Immature natural killer cell (primary cell): ENCODE data around the gene NME4. TPM values are rescaled to one million over a fixed set of nuclear protein-coding genes. Genes with fewer than 3 reads are reported as not detected.
A peak's percentile ranks its signal among the peaks of the same experiment; 100 is the strongest.
"Not testable (repeated sequence)": the region's sequence is repeated elsewhere in the genome, so short reads cannot be mapped to it uniquely, and the experiment has no call there.

Experiments used
- DNase-seq, 3 donors: peaks; one replicate each; pipeline ENCODE4 v3.0.0; 2022; ENCODE audit warnings: mixed read lengths in 1 of 3
- H3K27ac Mint-ChIP-seq, 6 donors: one replicate each; pipeline ENCODE4 v1.8.0; 2020; ENCODE audit warnings: mixed read lengths in 6 of 6, mild to moderate bottlenecking in 5 of 6, inconsistent platforms in 4 of 6, moderate library complexity in 3 of 6
- H3K27me3 Mint-ChIP-seq, 3 donors: one replicate each; pipeline ENCODE4 v1.8.0; 2020 to 2021; ENCODE audit warnings: low read depth in 3 of 3, mild to moderate bottlenecking in 3 of 3, mixed read lengths in 3 of 3, moderate library complexity in 3 of 3, inconsistent platforms in 1 of 3
- H3K36me3 Mint-ChIP-seq, 3 donors: one replicate each; pipeline ENCODE4 v1.8.0; 2020; ENCODE audit warnings: mixed read lengths in 3 of 3, inconsistent platforms in 2 of 3, mild to moderate bottlenecking in 2 of 3
- H3K4me1 Mint-ChIP-seq, 2 donors: one replicate each; pipeline ENCODE4 v1.8.0; 2020; ENCODE audit warnings: inconsistent platforms in 2 of 2, mild to moderate bottlenecking in 2 of 2, mixed read lengths in 2 of 2, moderate library complexity in 1 of 2
- H3K4me3 Mint-ChIP-seq, 5 donors: one replicate each; pipeline ENCODE4 v1.8.0; 2020; ENCODE audit warnings: mild to moderate bottlenecking in 5 of 5, mixed read lengths in 5 of 5, inconsistent platforms in 3 of 5, moderate library complexity in 3 of 5
- H3K9me3 Mint-ChIP-seq, 6 donors: one replicate each; pipeline ENCODE4 v1.8.0; 2020; ENCODE audit warnings: mild to moderate bottlenecking in 6 of 6, mixed read lengths in 6 of 6, inconsistent platforms in 4 of 6, moderate library complexity in 3 of 6
- polyA plus RNA-seq, 3 donors: library from polyadenylated mRNA; unstranded; fragments of 300-500 nt; fragmentation: Illumina TruSeq; gene quantifications; one replicate each; pipeline ENCODE4 v1.2.3, GENCODE V29; 2021

The NME4 gene
- polyA plus RNA-seq, 3 donors from 2014 or later, result 30.4 to 53.7 (median 36.5) TPM

DNA sequence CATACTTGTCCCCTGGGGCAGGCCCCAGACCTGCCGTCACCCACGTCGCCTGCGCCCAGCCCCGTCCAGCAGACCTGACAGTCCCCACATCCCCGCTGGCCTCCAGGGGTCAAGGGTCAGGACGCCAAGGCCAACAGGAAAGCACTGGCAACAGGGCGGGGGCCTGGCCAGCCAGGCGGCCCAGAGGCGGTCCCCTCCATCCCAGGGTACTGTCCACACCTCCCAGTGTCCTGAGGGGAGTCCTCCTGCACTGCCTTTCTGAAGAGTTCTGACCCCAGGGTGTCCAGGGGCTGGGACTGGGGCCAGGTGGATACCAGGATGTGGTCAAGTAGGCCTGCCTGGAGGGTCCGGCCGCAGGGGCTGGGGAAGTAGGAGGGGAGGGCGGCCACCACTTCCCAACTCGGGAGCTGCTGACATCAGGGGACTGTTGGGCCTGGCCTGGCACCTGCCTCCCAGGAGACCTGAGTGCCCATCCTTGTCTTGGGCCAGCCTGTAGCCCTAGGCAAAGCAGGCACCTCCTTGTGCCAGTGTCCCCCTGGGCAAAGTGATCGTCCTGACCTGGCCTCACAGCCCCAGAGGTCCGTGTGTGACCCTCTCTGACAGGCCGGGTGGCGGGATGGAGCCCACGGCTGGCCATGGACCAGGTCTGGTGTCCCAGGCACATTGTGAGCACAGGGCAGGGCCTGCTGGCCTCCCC is 37.8 kb upstream of the NME4 start:
- Mint-ChIP-seq H3K36me3 (no peaks in the 10 kb centered on the region), H3K27me3 (peaks cover 2 to 7% (median 4%) of the 10 kb centered on the region in 3 donors), H3K9me3 (no peaks in the 10 kb centered on the region), H3K4me3 (no peak overlapping the region), H3K4me1 (peaks cover 26 to 29% of the 10 kb centered on the region in 2 donors), H3K27ac (no peak overlapping the region)
- no peak for DNase-seq

DNA sequence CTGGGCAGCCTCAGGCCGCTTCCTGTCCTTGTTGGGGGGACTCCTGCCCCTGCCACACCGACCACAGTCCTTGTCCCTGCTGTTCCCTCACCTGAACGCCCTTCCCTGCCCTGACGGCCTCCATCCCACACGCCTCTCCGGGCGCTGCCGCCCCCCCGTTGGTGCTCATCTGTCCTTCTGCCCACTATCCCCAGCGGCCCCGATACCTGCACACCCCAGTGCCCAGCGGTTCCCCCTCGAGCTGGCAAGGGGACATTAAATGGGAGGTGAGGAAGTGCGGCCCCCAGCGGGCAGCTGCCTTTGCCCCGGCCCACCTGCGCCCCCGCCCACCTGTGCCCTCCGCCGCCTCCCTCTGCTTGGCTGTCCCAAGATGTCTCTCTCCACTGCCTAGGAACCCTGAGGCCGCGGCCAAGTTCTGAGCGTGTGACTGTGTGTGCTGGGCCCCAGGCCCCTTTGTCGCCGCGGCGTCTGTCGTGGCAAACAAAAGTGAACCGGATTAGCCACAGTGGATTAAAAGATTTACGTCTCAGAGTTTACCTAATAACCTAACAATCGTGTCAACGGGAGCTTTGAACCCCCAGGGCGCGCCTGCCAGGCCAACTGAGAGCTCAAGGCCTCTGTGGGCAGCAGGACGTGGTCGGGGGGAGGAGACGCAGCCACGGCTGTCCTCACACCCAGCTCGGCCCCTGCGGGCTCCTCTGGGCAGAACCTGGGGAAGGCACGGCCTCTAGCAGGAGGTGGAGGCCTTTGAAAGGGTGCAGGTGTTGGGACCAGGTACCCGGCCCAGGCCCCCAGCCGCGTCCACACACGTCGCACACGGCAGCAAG is 36.9 kb upstream of the NME4 start:
- no peaks in the 10 kb centered on the region for H3K9me3 Mint-ChIP-seq
- H3K27me3 Mint-ChIP-seq, result peaks cover 2 to 4% (median 3%) of the 10 kb centered on the region in 3 donors
- no peak overlapping the region for H3K4me3 Mint-ChIP-seq

DNA sequence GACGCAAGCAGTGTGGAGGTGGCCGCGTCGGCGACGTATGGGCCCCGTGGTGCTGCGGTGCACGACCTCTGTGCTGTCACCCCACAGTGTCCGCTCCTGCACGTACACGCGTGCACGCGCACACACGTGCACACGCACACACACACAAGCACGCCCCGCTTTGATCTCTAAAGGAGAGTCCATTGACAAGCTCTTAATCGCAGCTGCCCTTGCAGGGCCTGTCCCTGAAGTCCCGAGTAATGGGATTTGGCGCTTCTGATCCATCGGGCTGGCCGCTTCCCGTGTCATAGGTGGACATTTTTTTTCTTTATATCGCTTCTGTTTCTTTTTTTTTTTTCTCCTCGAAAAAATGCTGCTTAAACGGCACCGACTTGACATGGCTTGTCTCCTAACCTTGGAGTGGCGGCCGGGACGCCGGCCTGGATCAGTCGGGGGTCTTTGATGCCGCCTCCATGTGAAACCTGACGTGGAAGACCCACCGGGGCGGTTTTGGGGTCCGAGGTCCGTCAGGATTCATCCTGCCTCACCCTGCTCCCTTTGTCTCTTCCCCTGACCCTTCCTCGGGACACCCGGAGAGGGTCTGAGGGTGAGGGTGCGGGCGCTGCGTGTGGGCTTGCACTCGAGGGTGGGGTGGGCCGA is 36.2 kb upstream of the NME4 start:
- H3K4me3 Mint-ChIP-seq, result no peak overlapping the region
- no peaks in the 10 kb centered on the region for H3K36me3 Mint-ChIP-seq
- H3K9me3 Mint-ChIP-seq, result no peaks in the 10 kb centered on the region
- H3K4me1 Mint-ChIP-seq, result peaks cover 13 to 17% of the 10 kb centered on the region in 2 donors
- peaks cover 1 to 3% (median 2%) of the 10 kb centered on the region in 3 donors for H3K27me3 Mint-ChIP-seq
- no peak for DNase-seq
- no peak overlapping the region for H3K27ac Mint-ChIP-seq

More for the DNA sequence above, 36.9 kb upstream of the NME4 start:
- Mint-ChIP-seq H3K27ac (no peak overlapping the region), H3K36me3 (no peaks in the 10 kb centered on the region), H3K4me1 (peaks cover 20 to 25% of the 10 kb centered on the region in 2 donors)
- DNase-seq, result no peak

GRCh38 chr16:361341-361871 is 35.6 kb upstream of the NME4 start:
- Mint-ChIP-seq H3K9me3 (no peaks in the 10 kb centered on the region), H3K27me3 (peaks cover 1 to 3% (median 2%) of the 10 kb centered on the region in 3 donors), H3K36me3 (no peaks in the 10 kb centered on the region), H3K4me3 (no peak overlapping the region), H3K4me1 (peaks cover 10 to 13% of the 10 kb centered on the region in 2 donors), H3K27ac (no peak overlapping the region)
- no peak for DNase-seq

DNA sequence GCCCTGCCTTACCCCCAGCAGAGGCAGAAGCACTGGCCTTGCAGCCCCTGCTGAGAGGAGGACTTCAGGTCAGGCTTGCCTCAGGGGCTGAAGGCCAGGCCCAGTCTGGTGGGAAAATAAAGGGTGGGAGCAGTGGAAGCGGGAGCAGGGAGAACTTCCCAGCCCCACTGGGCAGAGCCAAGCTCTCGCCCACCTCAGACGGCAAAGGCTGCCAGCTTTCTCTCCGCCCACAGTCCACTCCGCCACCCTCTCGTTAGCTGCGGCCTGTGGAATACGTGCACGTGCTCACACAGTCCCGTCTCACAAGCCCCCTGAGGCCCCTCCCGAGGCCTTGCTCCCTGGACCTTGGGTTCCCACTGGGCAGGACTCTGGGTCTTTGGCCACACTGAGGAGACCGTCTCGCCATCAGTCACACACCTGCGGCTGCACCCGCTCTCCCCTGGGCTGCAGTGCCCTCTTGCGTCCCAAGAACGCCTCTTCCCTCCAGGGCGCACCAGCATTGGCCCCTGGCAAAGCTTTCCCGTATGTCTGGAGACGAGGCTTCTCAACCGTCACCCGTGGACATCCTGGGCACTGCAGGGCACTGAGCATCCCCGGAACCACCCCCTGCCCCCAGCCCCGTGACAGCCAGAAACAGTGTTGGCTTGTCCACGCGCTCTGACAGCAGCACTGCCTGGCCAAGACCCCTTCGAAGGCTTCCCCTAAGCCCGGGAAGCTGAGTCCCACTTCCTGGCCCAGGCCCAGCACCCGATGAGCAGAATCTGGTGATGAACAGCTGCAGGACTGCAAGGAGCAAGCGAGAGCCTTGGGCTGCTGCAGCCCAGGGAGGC is 34.9 kb upstream of the NME4 start:
- peak overlapping the region in 3 of 6 donors; percentile 56 to 80 (median 57) for H3K27ac Mint-ChIP-seq
- peaks cover 7 to 8% of the 10 kb centered on the region in 2 donors for H3K4me1 Mint-ChIP-seq
- DNase-seq, result peak; percentile 69 to 73 (median 73)
- no peaks in the 10 kb centered on the region for H3K9me3 Mint-ChIP-seq
- peaks cover 0 to 5% (median 2%) of the 10 kb centered on the region in 3 donors for H3K36me3 Mint-ChIP-seq
- peaks cover 1 to 3% (median 2%) of the 10 kb centered on the region in 3 donors for H3K27me3 Mint-ChIP-seq
- H3K4me3 Mint-ChIP-seq, result peak overlapping the region in 2 of 5 donors; percentile 41 to 64

- DNase-seq, H3K4me1 Mint-ChIP-seq, H3K4me3 Mint-ChIP-seq, H3K36me3 Mint-ChIP-seq, H3K9me3 Mint-ChIP-seq, H3K27ac Mint-ChIP-seq, H3K27me3 Mint-ChIP-seq: not testable (repeated sequence)
These were observed 34.3 kb upstream of the NME4 start for GRCh38 chr16:362702-362999.

GRCh38 chr16:363110-363765 is 33.8 kb upstream of the NME4 start:
- no peak overlapping the region for H3K4me3 Mint-ChIP-seq
- H3K9me3 Mint-ChIP-seq, result no peaks in the 10 kb centered on the region
- H3K27me3 Mint-ChIP-seq, result peaks cover 1 to 3% (median 2%) of the 10 kb centered on the region in 3 donors
- no peak overlapping the region for H3K27ac Mint-ChIP-seq
- H3K36me3 Mint-ChIP-seq, result peaks cover 0 to 7% (median 4%) of the 10 kb centered on the region in 3 donors
- H3K4me1 Mint-ChIP-seq, result peaks cover 5 to 7% of the 10 kb centered on the region in 2 donors
- no peak for DNase-seq

GRCh38 chr16:363766-364490 is 33.1 kb upstream of the NME4 start:
- no peak overlapping the region for H3K4me3 Mint-ChIP-seq
- no peak overlapping the region for H3K27ac Mint-ChIP-seq
- H3K27me3 Mint-ChIP-seq, result peaks cover 1 to 3% (median 2%) of the 10 kb centered on the region in 3 donors
- H3K36me3 Mint-ChIP-seq, result peaks cover 0 to 7% (median 4%) of the 10 kb centered on the region in 3 donors
- DNase-seq, result no peak
- peaks cover 5 to 7% of the 10 kb centered on the region in 2 donors for H3K4me1 Mint-ChIP-seq
- H3K9me3 Mint-ChIP-seq, result no peaks in the 10 kb centered on the region

DNA sequence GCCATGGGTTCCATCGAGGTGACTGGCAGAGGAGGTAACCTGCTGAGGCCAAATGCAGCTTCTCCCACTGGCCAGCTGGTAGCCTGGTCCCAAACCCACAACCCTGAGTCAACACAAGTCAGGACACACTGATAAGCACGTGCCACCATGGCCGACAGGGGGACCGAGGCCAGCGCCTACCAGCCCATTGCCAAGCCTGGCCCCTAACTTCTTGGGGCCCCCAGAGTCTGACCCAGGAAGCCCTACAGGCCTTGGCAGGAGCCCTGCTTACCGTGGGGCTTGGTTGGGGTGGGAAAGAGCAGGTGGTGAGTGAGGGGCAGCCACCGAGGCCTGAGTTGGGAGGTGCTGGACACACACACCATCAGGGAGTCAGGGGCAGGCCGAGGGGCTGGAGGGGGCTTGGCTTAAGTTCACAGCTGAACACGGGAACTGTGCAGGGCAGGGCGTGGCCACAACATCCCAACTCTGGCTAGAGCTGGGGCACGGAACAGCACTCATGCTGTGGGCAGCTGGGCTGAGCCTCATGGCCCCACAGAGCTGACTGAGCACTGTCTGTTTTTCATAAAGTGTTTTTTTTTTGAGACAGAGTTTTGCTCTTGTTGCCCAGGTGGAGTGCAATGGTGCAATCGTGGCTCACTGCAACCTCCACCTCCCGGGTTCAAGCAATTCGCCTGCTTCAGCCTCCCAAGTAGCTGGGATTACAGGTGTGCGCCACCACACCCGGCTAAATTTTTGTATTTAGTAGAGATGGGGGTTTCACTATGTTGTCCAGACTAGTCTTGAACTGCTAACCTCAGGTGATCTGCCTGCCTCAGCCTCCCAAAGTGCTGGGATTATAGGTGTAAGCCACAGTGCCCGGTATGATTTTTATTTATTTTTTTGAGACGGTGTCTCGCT is 32.2 kb upstream of the NME4 start:
- no peak overlapping the region for H3K4me3 Mint-ChIP-seq
- no peaks in the 10 kb centered on the region for H3K9me3 Mint-ChIP-seq
- H3K27me3 Mint-ChIP-seq, result peaks cover 1 to 3% (median 2%) of the 10 kb centered on the region in 3 donors
- no peak overlapping the region for H3K27ac Mint-ChIP-seq
- no peak for DNase-seq
- peaks cover 9% of the 10 kb centered on the region in 2 donors for H3K4me1 Mint-ChIP-seq
- H3K36me3 Mint-ChIP-seq, result peaks cover 0 to 7% (median 4%) of the 10 kb centered on the region in 3 donors

GRCh38 chr16:366476-366875 is 30.5 kb upstream of the NME4 start:
- peaks cover 0 to 10% (median 7%) of the 10 kb centered on the region in 3 donors for H3K36me3 Mint-ChIP-seq
- DNase-seq, result no peak
- peaks cover 1 to 3% (median 2%) of the 10 kb centered on the region in 3 donors for H3K27me3 Mint-ChIP-seq
- no peaks in the 10 kb centered on the region for H3K9me3 Mint-ChIP-seq
- H3K4me3 Mint-ChIP-seq, result no peak overlapping the region
- H3K27ac Mint-ChIP-seq, result no peak overlapping the region
- H3K4me1 Mint-ChIP-seq, result peaks cover 18 to 19% of the 10 kb centered on the region in 2 donors

DNA sequence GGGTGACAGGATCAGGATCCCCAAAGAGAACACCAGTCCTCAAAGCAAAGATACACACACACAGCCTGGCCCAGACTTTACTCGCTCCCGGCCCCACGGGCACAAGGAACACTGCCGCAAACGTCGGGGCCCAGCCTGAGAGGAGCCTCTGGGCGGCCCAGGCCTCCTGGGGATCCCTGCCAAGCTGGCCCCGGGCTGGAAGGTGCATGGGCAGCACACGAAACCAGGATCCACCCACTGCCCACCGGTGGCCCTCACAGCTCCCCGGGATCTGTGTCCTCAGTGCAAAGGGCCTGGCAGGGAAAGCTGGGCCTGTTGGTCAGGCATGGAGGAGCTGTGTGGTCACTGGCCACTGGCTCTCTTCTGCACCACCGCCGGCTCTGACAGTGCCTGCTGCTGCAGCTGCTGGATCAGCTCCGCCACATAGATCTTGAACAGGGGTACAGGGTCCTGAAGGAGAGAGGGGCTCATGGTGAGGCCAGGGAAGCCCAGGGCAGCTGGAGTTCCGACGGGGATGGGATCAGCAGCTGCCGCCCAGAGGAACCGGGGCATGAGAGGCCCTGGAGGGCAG is 29.6 kb upstream of the NME4 start:
- Mint-ChIP-seq H3K4me3 (peak overlapping the region in 1 of 5 donors; percentile 11), H3K36me3 (peaks cover 0 to 10% (median 7%) of the 10 kb centered on the region in 3 donors), H3K27me3 (peaks cover 1 to 2% (median 2%) of the 10 kb centered on the region in 3 donors), H3K27ac (peak overlapping the region in 1 of 6 donors; percentile 66), H3K9me3 (no peaks in the 10 kb centered on the region), H3K4me1 (peaks cover 13 to 17% of the 10 kb centered on the region in 2 donors)
- DNase-seq, result no peak
